Measurements from ENCODE around the gene PHF3. TPM values are rescaled to one million over a fixed set of nuclear protein-coding genes. Genes with fewer than 3 reads are reported as not detected.

The PHF3 gene
- total RNA-seq, 1 experiment from 2014 or later, result 66.6 TPM

GRCh38 chr6:63598049-63599036 is 37.3 kb upstream of the PHF3 start:
- H3K79me1 ChIP-seq (ENCODE audit: insufficient read depth, low read depth, low read length, poor library complexity, severe bottlenecking), result no peaks in the 10 kb centered on the region
- no peak overlapping the region for H3K23ac ChIP-seq (ENCODE audit: insufficient read length, low read depth, low read length)
- H3K4me2 ChIP-seq (ENCODE audit: insufficient read depth, insufficient read length, low read length), result peak overlapping the region; percentile 94
- Mint-ChIP-seq H3K4me3 (peak overlapping the region; percentile 80 to 87), H3K36me3 (ENCODE audit: insufficient read depth in 1 of 3, low read depth in 3 of 3) (no peaks in the 10 kb centered on the region), H3K9me3 (no peaks in the 10 kb centered on the region), H3K4me1 (peaks cover 2 to 13% of the 10 kb centered on the region in 2 experiments; a peak in 3 of 4 replicates), H3K27me3 (ENCODE audit: low read depth) (no peaks in the 10 kb centered on the region), H3K27ac (peak overlapping the region; percentile 34 to 86 (median 68))
- H2BK15ac ChIP-seq (ENCODE audit: low read depth, low read length), result no peak overlapping the region
- WGBS (ENCODE audit: extremely low coverage, insufficient read length, low lambda C conversion rate), result no CpG with 5 or more reads among the region's 23 CpGs
- no peaks in the 10 kb centered on the region for H3K4me1 ChIP-seq (ENCODE audit: insufficient read depth, low read length)
- H3K14ac ChIP-seq (ENCODE audit: insufficient read depth, low read length), result peak overlapping the region; percentile 89; the same call in 1 of the 2 replicates
- peak overlapping the region; percentile 87 for H3K18ac ChIP-seq (ENCODE audit: insufficient read length, low read depth, low read length)
- DNase-seq, result peak; percentile 80
- no peaks in the 10 kb centered on the region for H3K79me2 ChIP-seq (ENCODE audit: insufficient read depth, low read length)
- H3T11ph ChIP-seq (ENCODE audit: low read length), result no peak overlapping the region
- TF ChIP-seq CTCF (conservative IDR thresholded peaks at IDR 0.05), result peak; percentile 84
- no peak overlapping the region; the same call in 1 of the 2 replicates for H3K4ac ChIP-seq (ENCODE audit: low read depth, low read length)
- H4K5ac ChIP-seq (ENCODE audit: insufficient read length, low read depth, low read length), result no peak overlapping the region
- no peaks in the 10 kb centered on the region for H4K20me1 ChIP-seq (ENCODE audit: control insufficient read depth, insufficient read depth, insufficient read length)
- H3K27ac ChIP-seq (ENCODE audit: insufficient read length, low read depth, low read length), result no peak overlapping the region
- H3K56ac ChIP-seq (ENCODE audit: insufficient read length, low read depth, low read length), result no peak overlapping the region
- H3K27me3 ChIP-seq (ENCODE audit: insufficient read depth, low read length), result no peaks in the 10 kb centered on the region
- no peak overlapping the region for H4K91ac ChIP-seq (ENCODE audit: insufficient read length, low read depth, low read length)
- H4K8ac ChIP-seq (replicated peaks; ENCODE audit: insufficient read length, low read depth, low read length), result no peak overlapping the region
- peaks cover 6% of the 10 kb centered on the region for H3K23me2 ChIP-seq (ENCODE audit: insufficient read length, low read depth, low read length, poor library complexity, severe bottlenecking)
- H2BK12ac ChIP-seq (ENCODE audit: insufficient read length, low read depth, low read length), result no peak overlapping the region
- H2BK20ac ChIP-seq (ENCODE audit: low read depth, low read length, poor library complexity, severe bottlenecking), result no peak overlapping the region
- peak overlapping the region; percentile 84 for H3K9ac ChIP-seq (ENCODE audit: extremely low read depth, insufficient read length, low read length)
- H2AFZ ChIP-seq (ENCODE audit: low read length), result peak overlapping the region; percentile 98
- H2AK5ac ChIP-seq (ENCODE audit: insufficient read length, low read length), result no peak overlapping the region
- H2BK120ac ChIP-seq (ENCODE audit: low read depth, low read length, poor library complexity, severe bottlenecking), result no peak overlapping the region
- no peak overlapping the region for H2BK5ac ChIP-seq (ENCODE audit: insufficient read length, low read length)
- H3K9me3 ChIP-seq (ENCODE audit: control insufficient read depth, low read depth, low read length), result no peaks in the 10 kb centered on the region

All from H9 (cell line).